ENCODE measurements around the gene SFXN3. TPM values are rescaled to one million over a fixed set of nuclear protein-coding genes. Genes with fewer than 3 reads are reported as not detected.

The SFXN3 gene
- total RNA-seq, 1 experiment from 2014 or later = 27.5 TPM

GRCh38 chr10:101027106-101027720, 3.8 kb upstream of the SFXN3 start:
- DNase-seq = no peak
- intact Hi-C loops (cut with micrococcal nuclease; ENCODE audit: unreplicated experiment) = no loop called here
- Mint-ChIP-seq H3K4me1 (ENCODE audit: low read depth, unreplicated experiment) (no peaks in the 10 kb centered on the region), H3K27ac (ENCODE audit: unreplicated experiment) (no peak overlapping the region), H3K4me3 (ENCODE audit: low read depth, unreplicated experiment) (no peak overlapping the region), H3K36me3 (ENCODE audit: insufficient read depth, unreplicated experiment) (peaks cover 18% of the 10 kb centered on the region), H3K27me3 (ENCODE audit: unreplicated experiment) (no peaks in the 10 kb centered on the region), H3K9me3 (ENCODE audit: low read depth, unreplicated experiment) (no peaks in the 10 kb centered on the region)
- TF ChIP-seq CTCF (IDR thresholded peaks at IDR 0.05; ENCODE audit: unreplicated experiment) = no peak
- CTCF ChIA-PET = interaction anchor here (0.6 to 0.8 kb wide), 2 partner anchors 13 to 16 kb away, joined by 4 read pairs; no protein-coding TSS in a partner anchor
- no TSS peak for BruUV-seq (replicated peaks)

- no peak overlapping the region for H3K27ac Mint-ChIP-seq (ENCODE audit: unreplicated experiment)
- no peak overlapping the region for H3K4me3 Mint-ChIP-seq (ENCODE audit: low read depth, unreplicated experiment)
- DNase-seq = no peak
- H3K9me3 Mint-ChIP-seq (ENCODE audit: low read depth, unreplicated experiment) = no peaks in the 10 kb centered on the region
- peaks cover 31% of the 10 kb centered on the region for H3K36me3 Mint-ChIP-seq (ENCODE audit: insufficient read depth, unreplicated experiment)
- no peaks in the 10 kb centered on the region for H3K27me3 Mint-ChIP-seq (ENCODE audit: unreplicated experiment)
- peaks cover 6% of the 10 kb centered on the region for H3K4me1 Mint-ChIP-seq (ENCODE audit: low read depth, unreplicated experiment)
- BruUV-seq (replicated peaks) = no TSS peak
- intact Hi-C loops (cut with micrococcal nuclease; ENCODE audit: unreplicated experiment) = no loop called here
- no peak for TF ChIP-seq CTCF (IDR thresholded peaks at IDR 0.05; ENCODE audit: unreplicated experiment)
- CTCF ChIA-PET = interaction anchor here (0.6 to 1.4 kb wide), 3 partner anchors 9 to 14 kb away, joined by 3 to 6 read pairs (median 5); no protein-coding TSS in a partner anchor
These were observed 2.3 kb upstream of the SFXN3 start for GRCh38 chr10:101028446-101029337.

- CTCF ChIA-PET = interaction anchor here (1.4 kb wide), 1 partner anchor 18 kb away, joined by 10 read pairs; no protein-coding TSS in a partner anchor
- DNase-seq = no peak
- H3K27ac Mint-ChIP-seq (ENCODE audit: unreplicated experiment) = no peak overlapping the region
These were observed 1.3 kb upstream of the SFXN3 start for GRCh38 chr10:101029520-101030295.

More at GRCh38 chr10:101029520-101030295, 1.3 kb upstream of the SFXN3 start:
- H3K27me3 Mint-ChIP-seq (ENCODE audit: unreplicated experiment) = no peaks in the 10 kb centered on the region
- H3K4me1 Mint-ChIP-seq (ENCODE audit: low read depth, unreplicated experiment) = peaks cover 8% of the 10 kb centered on the region
- no peaks in the 10 kb centered on the region for H3K9me3 Mint-ChIP-seq (ENCODE audit: low read depth, unreplicated experiment)
- intact Hi-C loops (cut with micrococcal nuclease; ENCODE audit: unreplicated experiment) = no loop called here
- TF ChIP-seq CTCF (IDR thresholded peaks at IDR 0.05; ENCODE audit: unreplicated experiment) = no peak
- H3K4me3 Mint-ChIP-seq (ENCODE audit: low read depth, unreplicated experiment) = no peak overlapping the region
- H3K36me3 Mint-ChIP-seq (ENCODE audit: insufficient read depth, unreplicated experiment) = peaks cover 32% of the 10 kb centered on the region
- no TSS peak for BruUV-seq (replicated peaks)

Data from Calu3 (cell line).